ENCODE measurements around the gene ZNF335.

DNA sequence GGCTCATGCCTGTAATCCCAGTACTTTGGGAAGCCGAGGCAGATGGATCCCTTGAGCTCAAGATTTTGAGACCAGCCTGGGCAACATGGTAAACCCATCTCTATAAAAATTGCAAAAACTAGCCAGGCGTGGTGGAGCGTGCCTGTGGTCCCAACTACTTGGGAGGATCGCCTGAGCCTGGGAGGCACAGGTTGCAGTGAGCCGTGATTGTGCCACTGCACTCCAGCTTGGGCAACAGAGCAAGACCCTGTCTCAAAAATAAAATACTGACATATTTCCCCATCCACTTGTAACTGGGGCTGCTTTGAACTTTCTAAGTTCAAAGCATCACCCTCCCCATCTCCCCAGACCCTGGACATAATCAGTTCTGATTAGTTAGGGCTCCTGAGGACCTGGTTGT lies 29.5 kb upstream of the ZNF335 start:
- TF ChIP-seq, protein P1, sequence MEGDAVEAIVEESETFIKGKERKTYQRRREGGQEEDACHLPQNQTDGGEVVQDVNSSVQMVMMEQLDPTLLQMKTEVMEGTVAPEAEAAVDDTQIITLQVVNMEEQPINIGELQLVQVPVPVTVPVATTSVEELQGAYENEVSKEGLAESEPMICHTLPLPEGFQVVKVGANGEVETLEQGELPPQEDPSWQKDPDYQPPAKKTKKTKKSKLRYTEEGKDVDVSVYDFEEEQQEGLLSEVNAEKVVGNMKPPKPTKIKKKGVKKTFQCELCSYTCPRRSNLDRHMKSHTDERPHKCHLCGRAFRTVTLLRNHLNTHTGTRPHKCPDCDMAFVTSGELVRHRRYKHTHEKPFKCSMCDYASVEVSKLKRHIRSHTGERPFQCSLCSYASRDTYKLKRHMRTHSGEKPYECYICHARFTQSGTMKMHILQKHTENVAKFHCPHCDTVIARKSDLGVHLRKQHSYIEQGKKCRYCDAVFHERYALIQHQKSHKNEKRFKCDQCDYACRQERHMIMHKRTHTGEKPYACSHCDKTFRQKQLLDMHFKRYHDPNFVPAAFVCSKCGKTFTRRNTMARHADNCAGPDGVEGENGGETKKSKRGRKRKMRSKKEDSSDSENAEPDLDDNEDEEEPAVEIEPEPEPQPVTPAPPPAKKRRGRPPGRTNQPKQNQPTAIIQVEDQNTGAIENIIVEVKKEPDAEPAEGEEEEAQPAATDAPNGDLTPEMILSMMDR (IDR thresholded peaks at IDR 0.05), result no peak
- no peak for TF ChIP-seq POLR2AphosphoS5 (IDR thresholded peaks at IDR 0.05; ENCODE audit: insufficient read depth in 1 of 2, low read depth in 1 of 2)

All from vagina (tissue), 2 donors.